NCI-H1105 (cell line): ENCODE results near the gene FHIP1A.

Source experiments
- DNase-seq: peaks from one replicate; lab custom pipeline; 2025; lab: John Stamatoyannopoulos, UW

Gene FHIP1A

DNA sequence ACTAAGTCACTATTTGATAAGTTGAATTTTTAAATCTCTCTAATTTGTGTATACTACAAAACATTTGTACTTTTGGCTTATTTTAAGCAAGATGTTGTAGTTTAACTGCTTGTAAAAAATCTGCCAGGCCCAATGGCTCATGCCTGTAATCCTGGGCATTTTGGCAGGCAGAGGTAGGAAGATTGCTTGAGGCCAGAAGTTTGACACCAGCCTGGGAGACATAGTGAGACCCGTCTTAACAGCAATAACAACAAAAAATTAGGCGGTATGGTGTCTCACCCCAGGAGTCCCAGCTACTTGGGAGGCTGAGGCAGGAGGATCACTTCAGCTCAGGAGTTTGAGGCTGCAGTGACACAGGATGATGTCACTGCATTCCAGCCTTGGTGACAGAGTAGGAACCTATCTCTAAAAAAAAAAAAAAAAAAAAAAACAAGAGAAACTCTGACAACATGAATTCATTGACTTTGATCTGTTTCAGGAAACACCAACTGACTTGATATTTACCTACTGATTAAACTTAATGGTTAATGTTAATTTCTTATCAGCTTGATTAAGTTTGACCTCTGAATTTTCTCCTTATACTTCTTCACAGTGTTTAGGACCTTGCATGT is 8.9 kb downstream of the FHIP1A start:
- DNase-seq = no peak

GRCh38 chr4:151418385-151418784 is 9.4 kb downstream of the FHIP1A start:
- DNase-seq = no peak

- DNase-seq = no peak
These were observed 9.9 kb downstream of the FHIP1A start for GRCh38 chr4:151418856-151419255.

DNA sequence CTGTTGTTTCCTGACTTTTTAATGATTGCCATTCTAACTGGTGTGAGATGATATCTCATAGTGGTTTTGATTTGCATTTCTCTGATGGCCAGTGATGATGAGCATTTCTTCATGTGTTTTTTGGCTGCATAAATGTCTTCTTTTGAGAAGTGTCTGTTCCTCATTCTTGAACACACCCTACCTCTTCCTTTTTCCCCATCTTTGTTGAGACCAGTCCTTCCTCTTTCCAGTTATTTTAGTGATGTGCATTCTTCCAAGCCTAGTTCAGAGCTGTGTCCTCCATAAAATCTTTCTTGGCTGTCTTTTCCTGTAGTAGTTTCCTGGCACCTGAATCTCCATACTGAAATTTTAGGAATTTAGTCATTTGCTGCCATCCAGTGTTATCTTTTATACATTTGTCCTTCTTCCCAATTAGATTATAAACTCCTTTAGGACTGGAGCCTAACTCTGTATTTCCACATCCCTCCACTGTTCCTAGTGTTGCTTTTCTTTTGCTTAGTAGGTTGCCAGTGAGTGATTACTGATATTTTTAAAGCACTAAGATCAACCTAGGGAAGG is 11.4 kb downstream of the FHIP1A start:
- no peak for DNase-seq

DNA sequence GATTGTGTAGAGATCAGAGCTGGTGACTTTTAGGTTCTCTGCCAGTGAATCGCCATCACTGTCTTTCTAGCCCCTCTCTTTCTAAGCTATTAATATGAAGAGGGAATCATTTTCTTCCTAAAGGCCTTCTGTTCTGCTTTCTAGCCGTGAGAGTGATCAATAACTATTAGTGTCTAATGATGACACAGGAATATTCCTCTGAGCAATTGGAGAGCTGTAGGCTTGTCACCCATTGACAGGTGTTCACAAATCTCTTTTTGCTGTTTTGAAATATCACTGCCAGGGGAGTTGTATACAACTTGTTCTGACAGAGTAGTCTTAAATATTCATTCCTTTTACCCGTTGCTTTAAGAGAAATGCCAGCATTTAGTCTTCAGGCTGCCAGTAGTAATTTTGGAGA is 13.9 kb downstream of the FHIP1A start:
- DNase-seq = no peak

DNA sequence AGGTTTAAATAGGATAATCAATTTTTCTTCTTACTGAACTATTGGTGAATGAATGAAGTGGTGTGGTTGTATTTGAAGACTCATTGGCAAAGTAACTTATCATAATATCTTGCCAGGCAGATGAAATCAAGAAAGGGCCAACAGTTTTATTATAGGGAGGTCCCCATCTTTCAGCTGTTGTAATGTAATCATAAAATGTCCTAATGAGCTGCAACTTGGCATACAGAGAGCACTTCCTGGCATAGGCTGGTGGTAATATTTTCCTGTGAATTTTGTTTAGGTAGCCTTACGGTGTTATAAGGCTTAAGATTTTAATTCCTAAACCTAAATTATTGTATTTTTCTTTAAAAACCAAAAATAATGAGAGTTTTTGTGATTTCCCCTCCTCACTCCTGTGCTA is 17.5 kb downstream of the FHIP1A start:
- no peak for DNase-seq

DNA sequence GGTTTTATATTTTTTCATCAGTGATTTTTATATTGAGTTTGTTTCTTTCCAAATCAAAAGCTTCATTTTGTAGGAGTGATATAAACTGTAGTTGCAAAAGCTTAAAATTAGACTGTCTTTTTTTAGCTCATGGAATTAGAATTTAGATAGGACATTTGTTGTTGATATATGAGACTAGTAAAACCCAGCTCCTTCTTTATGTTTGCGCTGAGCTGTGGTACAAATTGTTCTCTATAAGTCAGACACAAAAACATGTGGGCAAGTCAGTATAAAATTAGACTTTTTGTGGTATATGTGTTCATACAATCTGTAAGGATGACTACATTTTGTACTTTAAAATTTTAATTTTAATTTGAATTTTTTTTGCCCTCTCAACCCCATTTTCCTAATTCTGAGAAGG is 18.3 kb downstream of the FHIP1A start:
- DNase-seq = no peak

GRCh38 chr4:151428346-151428745 is 19.4 kb downstream of the FHIP1A start:
- DNase-seq = no peak

- DNase-seq = no peak
These were observed 21.1 kb downstream of the FHIP1A start for GRCh38 chr4:151429957-151430570.

DNA sequence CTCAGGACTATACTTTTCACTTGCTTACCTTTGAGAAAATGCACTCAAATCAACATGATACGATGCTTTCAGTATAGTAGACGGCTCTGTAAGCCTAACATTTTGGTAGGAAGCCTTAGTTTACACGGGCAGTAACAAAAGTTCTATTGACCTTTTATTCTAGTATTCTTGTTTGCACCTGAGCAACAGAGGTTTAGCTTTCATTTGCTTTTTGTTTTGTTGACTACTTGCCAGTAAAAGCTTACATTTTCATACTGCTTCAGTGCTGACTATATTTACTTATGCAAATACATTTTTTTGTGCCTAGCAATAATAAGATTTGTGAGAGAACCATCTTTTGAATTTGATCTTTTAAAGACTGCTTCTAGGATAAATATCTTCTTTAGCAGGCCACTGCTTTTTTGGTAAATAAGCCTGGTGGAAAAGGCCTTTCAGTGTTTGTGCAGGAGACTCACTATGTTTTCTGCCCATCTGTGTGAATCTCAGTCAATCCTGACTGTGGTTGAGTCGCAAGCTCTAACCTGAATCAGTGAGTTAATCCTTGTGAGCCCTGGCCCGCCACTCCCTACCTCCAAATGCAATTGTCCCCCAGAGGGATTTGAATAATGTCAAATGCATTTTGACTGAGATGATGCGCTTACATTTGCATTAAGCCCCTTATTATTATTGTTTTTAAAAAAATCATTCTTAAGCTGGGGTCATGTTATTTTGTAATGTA is 21.9 kb downstream of the FHIP1A start:
- DNase-seq = no peak

DNA sequence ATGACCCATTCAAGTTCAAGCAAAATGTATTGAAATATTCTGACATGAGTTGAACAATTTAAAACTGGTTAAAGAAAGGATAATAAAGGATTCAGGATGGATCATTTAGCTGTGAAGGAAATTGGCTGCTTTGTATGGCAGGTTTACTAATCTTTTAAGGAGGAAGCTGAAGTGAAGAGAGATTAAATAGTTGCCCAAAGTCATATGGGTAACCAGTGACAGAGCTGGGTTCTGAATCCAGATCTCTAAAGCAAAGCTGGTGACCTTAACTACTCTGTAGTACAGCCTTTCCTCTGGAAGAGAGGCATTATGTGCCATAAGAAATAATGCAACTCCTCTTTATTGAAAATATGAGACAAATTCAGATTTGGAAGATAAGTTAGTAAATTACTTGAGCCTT is 22.8 kb downstream of the FHIP1A start:
- DNase-seq = no peak

GRCh38 chr4:151432654-151433053 is 23.7 kb downstream of the FHIP1A start:
- DNase-seq = no peak

DNA sequence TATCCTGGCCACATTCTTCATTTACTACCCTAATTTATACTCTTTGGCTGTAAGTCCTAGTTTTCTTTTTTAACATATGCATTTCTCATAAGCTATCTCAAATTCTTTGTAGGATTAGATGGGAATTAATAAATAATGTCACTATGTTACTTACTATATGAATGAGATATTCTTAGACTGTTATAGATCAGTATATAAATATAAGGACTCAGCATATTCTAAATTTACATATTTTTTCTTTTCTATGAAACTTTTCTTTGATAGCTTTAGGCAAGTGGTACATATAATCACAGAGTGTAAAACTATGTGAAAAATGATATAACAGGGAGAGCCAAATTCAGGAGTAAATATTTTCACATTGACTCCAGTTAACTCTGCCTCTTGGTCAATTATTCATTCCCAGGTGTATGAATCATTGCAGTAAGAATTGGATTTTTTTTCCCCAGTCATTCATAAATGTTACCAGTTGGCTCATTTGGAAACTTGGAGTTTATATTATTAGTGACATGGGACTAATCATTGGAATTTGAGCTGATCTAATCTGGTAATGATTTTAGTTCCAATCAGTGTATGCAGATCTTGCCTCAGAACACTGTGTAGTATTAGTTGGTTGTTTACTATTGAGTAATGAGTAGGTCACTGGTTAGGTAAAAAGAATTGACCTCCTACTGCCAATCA is 25.3 kb downstream of the FHIP1A start:
- no peak for DNase-seq

- DNase-seq = no peak
These were observed 27.1 kb downstream of the FHIP1A start for GRCh38 chr4:151436093-151436518.

- no peak for DNase-seq
These were observed 28.5 kb downstream of the FHIP1A start for GRCh38 chr4:151437505-151437904.

GRCh38 chr4:151438154-151438553 is 29.2 kb downstream of the FHIP1A start:
- no peak for DNase-seq

DNA sequence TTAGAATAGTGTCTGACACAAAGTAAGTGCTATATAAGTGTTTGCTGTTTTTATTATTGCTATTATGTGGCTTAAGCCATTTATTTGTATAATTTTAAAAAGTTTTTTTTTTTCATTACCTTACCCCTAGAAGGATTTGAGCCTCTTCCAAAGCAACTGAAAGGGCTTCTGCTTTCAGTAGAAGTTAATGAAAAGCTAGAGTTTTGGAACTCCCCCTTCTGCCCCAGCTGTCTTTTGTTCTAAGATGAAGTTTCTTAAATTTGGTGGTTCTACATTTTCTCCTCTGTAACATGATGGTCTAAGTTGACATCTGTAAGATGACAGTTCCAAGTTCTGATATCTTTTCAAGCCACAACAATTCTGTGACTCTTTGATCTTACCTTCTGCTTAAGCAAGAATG is 30.3 kb downstream of the FHIP1A start:
- DNase-seq = no peak

DNA sequence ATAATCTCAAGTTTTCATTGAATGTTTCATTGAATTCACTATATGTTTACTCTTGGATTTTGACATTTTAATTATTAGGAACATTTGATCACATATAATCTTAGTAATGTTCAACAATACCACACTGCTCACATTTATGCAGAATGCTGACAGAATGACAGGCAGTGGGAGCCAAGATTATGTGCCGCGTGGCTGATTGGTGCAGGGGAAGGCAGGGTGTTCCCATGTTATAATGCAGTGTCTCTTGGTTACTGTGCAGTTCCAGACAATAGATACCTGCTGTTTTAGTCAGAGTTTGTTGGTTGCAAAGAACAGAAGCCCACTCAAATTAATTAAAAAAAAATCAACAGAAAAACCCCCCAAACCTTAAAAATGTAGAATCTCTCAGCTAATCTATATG is 33.0 kb downstream of the FHIP1A start:
- no peak for DNase-seq

- no peak for DNase-seq
These were observed 34.3 kb downstream of the FHIP1A start for GRCh38 chr4:151443247-151443646.

- DNase-seq = no peak
These were observed 34.8 kb downstream of the FHIP1A start for GRCh38 chr4:151443752-151444151.

DNA sequence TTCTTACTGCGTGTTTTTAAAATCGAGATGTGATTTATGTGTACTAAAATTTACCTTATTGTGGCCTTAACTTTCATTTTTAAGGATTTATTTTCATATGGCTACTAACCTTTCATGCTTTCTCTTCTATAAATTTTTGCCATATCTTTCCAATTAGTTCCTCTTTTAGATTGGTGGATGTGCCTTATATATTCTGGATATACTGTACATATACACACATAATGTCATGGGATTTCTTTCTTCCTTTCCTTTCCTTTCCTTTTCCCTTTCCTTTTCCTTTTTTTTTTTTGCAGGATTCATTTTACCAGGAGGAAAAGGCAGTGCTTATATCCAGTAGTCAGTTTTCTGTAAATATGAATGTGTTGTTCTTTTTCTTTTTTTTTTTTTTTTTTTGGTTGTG is 37.2 kb downstream of the FHIP1A start:
- no peak for DNase-seq

DNA sequence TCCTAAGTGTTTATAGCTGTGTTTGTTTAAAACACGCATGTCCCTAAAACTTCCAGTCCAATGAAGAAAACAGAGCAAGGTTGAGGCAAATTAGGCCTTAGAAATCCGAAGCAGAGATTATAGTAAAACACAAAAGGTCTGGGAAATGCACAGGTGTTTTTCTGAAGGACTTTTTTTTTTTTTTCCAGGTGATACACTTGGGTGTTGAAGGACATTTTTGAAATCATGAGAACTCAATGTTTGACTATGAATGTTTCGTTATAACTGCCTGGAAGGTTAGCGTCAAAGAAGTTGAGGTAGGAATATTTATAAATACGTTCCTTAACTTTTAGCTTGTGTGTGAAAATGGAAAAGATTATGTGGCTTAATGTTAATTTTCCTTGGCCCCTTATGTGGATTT is 45.5 kb downstream of the FHIP1A start:
- no peak for DNase-seq

DNA sequence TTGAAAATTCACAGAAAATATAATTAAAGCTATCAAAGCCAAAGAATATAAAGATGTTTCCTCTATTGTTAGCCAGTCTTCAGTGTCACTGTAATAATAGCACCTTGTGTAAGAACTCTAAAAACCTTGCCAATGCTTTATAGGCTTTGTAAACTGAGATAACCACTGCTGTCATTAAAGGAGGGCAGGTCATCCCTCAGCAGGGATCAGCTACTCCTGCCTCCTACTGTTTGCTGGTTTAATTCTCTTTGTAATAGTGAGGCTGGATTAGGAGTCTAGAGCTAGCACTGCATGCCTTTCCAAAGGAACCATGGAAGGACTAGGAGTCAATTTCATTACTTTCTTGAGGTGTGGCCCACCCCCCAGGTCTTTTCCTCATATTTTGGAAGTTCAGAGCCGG is 46.2 kb downstream of the FHIP1A start:
- DNase-seq = no peak
